ACHN (cell line): Measurements from ENCODE around the gene ARHGAP22.

Experiments used
- DNase-seq: peaks from one replicate; pipeline ENCODE4 v3.0.0-alpha.2; 2015
- in situ Hi-C: cut with HindIII; loops from 2 replicates; pipeline ENCODE4 v1.10.0; 2017; ENCODE audit warnings: low sequenced_read_pairs, low pct_ligation_motif_present, low pct_unique_long_range_greater_than_20kb

The ARHGAP22 gene

GRCh38 chr10:48496831-48497779 is 107.8 kb downstream of the ARHGAP22 start:
- DNase-seq = peak; percentile 56
- in situ Hi-C loops = no loop called here

DNA sequence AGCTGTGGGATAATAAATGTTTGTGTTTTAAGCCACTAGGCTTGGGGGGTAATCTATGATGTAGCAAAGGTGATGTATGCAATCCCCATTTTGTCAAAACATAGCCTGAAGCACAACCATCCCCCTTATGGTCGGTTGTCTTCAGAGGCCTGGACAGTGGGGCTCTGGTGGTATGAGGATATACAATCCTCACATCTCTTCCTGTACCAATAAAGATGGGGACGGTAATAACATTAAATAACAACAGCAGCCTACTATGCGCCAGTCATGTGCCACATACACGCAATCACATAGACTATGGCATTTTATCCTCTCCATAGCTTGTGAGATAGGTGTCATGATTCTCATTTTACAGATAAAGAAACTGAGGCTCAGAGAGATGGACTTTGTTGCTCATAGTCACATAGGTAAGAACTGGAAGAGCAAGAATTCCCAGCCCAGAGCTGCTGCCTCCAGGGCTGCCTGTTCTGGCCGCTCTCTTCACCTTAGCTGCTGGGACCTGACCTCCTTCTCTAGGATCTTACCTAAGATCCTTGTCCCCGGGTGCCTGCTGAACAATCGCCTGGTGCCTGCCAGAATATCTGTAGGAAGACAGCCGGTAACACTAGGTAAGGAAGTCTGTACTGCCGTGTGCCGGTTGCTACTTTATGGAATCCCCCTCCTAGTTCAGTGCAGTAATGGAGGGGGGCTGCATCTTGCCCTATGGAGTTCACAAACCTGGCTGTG is 108.6 kb downstream of the ARHGAP22 start:
- no peak for DNase-seq
- in situ Hi-C loops = no loop called here

- in situ Hi-C loops = no loop called here
- no peak for DNase-seq
Measured at GRCh38 chr10:48495282-48496045, 109.4 kb downstream of the ARHGAP22 start.

GRCh38 chr10:48494611-48495010 is 110.3 kb downstream of the ARHGAP22 start:
- DNase-seq = no peak
- in situ Hi-C loops = no loop called here

GRCh38 chr10:48494073-48494472 is 110.8 kb downstream of the ARHGAP22 start:
- DNase-seq = no peak

GRCh38 chr10:48493083-48493871 is 111.6 kb downstream of the ARHGAP22 start:
- in situ Hi-C loops = no loop called here
- DNase-seq = no peak

More at GRCh38 chr10:48494073-48494472, 110.8 kb downstream of the ARHGAP22 start:
- in situ Hi-C loops = no loop called here

DNA sequence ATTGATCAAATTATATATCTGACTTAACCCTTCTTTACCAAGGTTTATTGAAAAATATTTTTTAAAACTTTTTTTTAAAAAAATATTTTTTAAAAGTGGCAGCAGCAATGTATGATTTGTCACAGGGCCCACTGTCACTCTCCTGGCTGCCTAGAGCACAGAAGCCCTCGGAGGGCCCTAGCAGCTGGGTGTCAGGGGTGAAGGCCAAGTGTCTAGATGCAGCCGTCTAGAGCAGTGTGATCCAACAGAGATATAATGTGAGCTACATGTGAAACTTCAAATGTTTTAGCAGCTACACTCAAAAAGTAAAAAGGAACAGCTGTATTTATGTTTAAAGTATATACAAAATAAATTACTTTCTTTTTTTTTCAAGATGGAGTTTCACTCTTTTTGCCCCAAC is 112.7 kb downstream of the ARHGAP22 start:
- no peak for DNase-seq

DNA sequence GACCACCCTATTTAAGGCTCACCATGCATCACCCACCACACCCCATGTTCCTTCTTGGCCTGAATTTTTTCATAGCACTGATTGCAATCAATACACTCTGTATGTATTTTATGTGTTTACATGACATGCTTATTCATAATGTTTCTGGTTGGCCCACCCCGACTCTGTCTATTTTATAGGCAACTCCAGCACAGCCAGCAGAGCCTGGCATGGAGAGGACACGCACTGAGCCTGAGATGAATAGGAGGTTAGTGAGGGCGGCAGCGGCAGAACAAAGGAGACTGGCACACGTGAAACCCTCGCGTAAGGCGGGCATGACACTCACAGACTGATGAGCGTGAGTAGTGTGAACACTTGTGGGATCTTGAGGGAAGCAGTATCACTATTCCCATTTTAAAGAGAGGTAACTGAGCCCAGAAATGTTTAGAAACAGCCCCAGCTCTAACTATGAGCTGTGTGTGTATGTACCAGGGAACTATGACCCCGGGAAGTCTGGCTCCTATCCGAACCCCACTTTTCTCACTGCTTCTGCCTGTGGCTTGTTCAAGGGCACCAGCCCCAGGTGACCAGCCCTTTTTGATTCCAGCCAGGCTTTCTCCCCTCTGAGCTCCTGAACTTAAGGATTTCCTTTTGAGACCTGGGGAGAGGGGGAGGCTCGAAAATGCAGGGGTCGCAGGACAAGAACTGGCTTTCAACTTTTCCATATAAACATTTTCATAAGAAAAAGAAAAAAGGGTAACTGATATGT is 113.3 kb downstream of the ARHGAP22 start:
- in situ Hi-C loops = no loop called here

More for the DNA sequence above, 112.7 kb downstream of the ARHGAP22 start:
- in situ Hi-C loops = no loop called here

GRCh38 chr10:48490946-48491345 is 113.9 kb downstream of the ARHGAP22 start:
- in situ Hi-C loops = no loop called here
- DNase-seq = no peak

More for the DNA sequence above, 113.3 kb downstream of the ARHGAP22 start:
- no peak for DNase-seq

- DNase-seq = no peak
- in situ Hi-C loops = no loop called here
Measured at GRCh38 chr10:48490571-48490940, 114.3 kb downstream of the ARHGAP22 start.

DNA sequence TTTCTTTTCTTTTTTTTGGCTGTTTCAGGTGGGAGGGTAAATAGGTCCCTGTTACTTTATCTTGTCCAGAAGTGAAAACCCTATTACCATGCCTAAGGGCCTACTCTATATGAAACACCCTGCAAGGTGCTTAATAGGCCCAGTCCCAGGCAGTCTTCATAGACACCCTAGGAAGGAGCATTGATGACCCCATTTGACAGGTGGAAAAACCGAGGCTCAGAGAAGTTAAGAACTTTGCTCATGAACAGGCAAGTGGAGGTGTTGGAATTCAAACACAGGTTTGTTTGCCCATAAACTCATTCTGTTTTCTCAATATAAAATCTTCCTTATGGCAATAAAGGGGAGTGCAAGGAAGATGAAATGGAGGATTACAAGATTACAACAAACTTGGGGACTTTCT is 115.8 kb downstream of the ARHGAP22 start:
- in situ Hi-C loops = no loop called here

DNA sequence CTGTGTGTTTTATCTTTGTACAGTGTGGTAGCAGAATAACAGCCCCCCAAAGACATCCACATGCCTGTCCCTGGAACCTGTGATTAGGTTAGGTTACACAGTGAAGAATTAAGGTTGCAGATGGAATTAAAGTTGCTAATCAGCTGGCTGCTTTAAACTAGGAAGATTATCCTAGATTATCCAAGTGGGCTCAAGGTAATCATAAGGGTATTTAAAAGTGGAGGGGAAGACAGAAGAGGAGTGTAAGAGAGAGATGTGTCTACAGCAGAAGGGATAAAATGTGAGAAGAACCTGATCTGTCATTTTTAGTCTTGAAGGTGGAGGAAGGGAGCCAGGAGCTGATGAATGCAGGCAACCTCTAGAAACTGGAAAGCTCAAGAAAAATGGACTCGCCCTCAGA is 117.6 kb downstream of the ARHGAP22 start:
- no peak for DNase-seq
- in situ Hi-C loops = no loop called here

More for the DNA sequence above, 115.8 kb downstream of the ARHGAP22 start:
- DNase-seq = no peak

GRCh38 chr10:48485711-48486110 is 119.2 kb downstream of the ARHGAP22 start:
- DNase-seq = no peak
- in situ Hi-C loops = no loop called here

- in situ Hi-C loops = no loop called here
- no peak for DNase-seq
Measured at GRCh38 chr10:48484911-48485310, 120.0 kb downstream of the ARHGAP22 start.

GRCh38 chr10:48482207-48482606 is 122.7 kb downstream of the ARHGAP22 start:
- no peak for DNase-seq
- in situ Hi-C loops = no loop called here

- DNase-seq = no peak
- in situ Hi-C loops = no loop called here
Measured at GRCh38 chr10:48481385-48481784, 123.5 kb downstream of the ARHGAP22 start.
